IMR-90 (cell line): Measurements from ENCODE around the gene DNAJC4. TPM values are rescaled to one million over a fixed set of nuclear protein-coding genes. Genes with fewer than 3 reads are reported as not detected.

Experiments
- ATAC-seq: fragments of 200-7000 bp; cut with Tn5 transposase; 2 replicates; pipeline ENCODE4 v1.9.1; 2020; ENCODE audit warnings: low read depth, mild to moderate bottlenecking, moderate library complexity
- BruUV-seq: library from RNA; stranded (reverse); fragments of 400-500 nt; replicated peaks from 2 replicates; lab custom pipeline; 2021; lab: Mats Ljungman, UMichigan
- CTCF ChIA-PET: fragments of 300-600 bp; formaldehyde crosslinking; extraction: SDS; loops from one replicate; lab custom pipeline; 2021; ENCODE audit warnings: antibody characterized with exemption; lab: Yijun Ruan, JAX
- POLR2A ChIA-PET: fragments of 300-600 bp; sonication (Branson Sonifier 250); formaldehyde crosslinking; loops from one replicate; lab custom pipeline; 2022; ENCODE audit warnings: antibody characterized with exemption; ENCODE audit not compliant: unreplicated experiment; lab: Charles Lee
- DNase-seq: peaks from one replicate; pipeline ENCODE4 v3.0.0; 2013
- H2AFZ ChIP-seq: replicated peaks from 2 replicates; pipeline ENCODE3; 2013; ENCODE audit warnings: low read length, mild to moderate bottlenecking; ENCODE audit not compliant: poor library complexity
- H2AK5ac ChIP-seq: 2 replicates; pipeline ENCODE4 v1.6.1; 2013; ENCODE audit warnings: low read depth, low read length, inconsistent platforms
- H2AK9ac ChIP-seq: replicated peaks from 2 replicates; pipeline ENCODE3; 2013; ENCODE audit warnings: mild to moderate bottlenecking, low read depth, low read length, moderate library complexity; ENCODE audit not compliant: poor library complexity
- H2BK120ac ChIP-seq: 2 replicates; pipeline ENCODE4 v1.6.1; 2013; ENCODE audit warnings: low read depth, low read length, inconsistent platforms
- H2BK15ac ChIP-seq: 3 replicates; pipeline ENCODE4 v1.6.1; 2013; ENCODE audit warnings: low read depth, low read length, inconsistent platforms
- H2BK20ac ChIP-seq: 2 replicates; pipeline ENCODE4 v1.6.1; 2013; ENCODE audit warnings: low read depth, mild to moderate bottlenecking, inconsistent platforms, low read length, moderate library complexity
- H2BK5ac ChIP-seq: 2 replicates; pipeline ENCODE4 v1.6.1; 2013; ENCODE audit warnings: mild to moderate bottlenecking, low read depth, low read length, inconsistent platforms; ENCODE audit not compliant: poor library complexity, severe bottlenecking
- H3K14ac ChIP-seq: replicated peaks from 2 replicates; pipeline ENCODE4 v1.6.1; 2013; ENCODE audit warnings: low read depth, low read length, inconsistent platforms
- H3K18ac ChIP-seq: 2 replicates; pipeline ENCODE4 v1.6.1; 2013; ENCODE audit warnings: low read depth, low read length, control low read depth
- H3K23ac ChIP-seq: 2 replicates; pipeline ENCODE4 v1.6.1; 2013; ENCODE audit warnings: low read depth, low read length, inconsistent platforms
- H3K27ac ChIP-seq: 2 replicates; pipeline ENCODE4 v1.5.1; 2013; ENCODE audit warnings: mild to moderate bottlenecking, control low read depth, low read length; ENCODE audit not compliant: insufficient read depth
- H3K27me3 ChIP-seq: 2 replicates; pipeline ENCODE4 v1.6.1; 2013; ENCODE audit warnings: low read length; ENCODE audit not compliant: control insufficient read depth, insufficient read depth
- H3K36me3 ChIP-seq: 2 replicates; pipeline ENCODE4 v1.6.1; 2013; ENCODE audit warnings: low read length, mixed read lengths; ENCODE audit not compliant: control insufficient read depth, insufficient read depth
- H3K4ac ChIP-seq: 2 replicates; pipeline ENCODE4 v1.6.1; 2013; ENCODE audit warnings: low read depth, low read length, inconsistent platforms
- H3K4me1 ChIP-seq: 2 replicates; pipeline ENCODE4 v1.6.1; 2013; ENCODE audit warnings: low read length, mixed read lengths; ENCODE audit not compliant: control insufficient read depth, insufficient read depth
- H3K4me2 ChIP-seq: 2 replicates; pipeline ENCODE4 v1.6.1; 2013; ENCODE audit warnings: low read depth, mild to moderate bottlenecking, control low read depth, low read length, moderate library complexity
- H3K4me3 ChIP-seq: 2 replicates; pipeline ENCODE4 v1.5.1; 2013; ENCODE audit warnings: low read depth, mild to moderate bottlenecking, control low read depth, low read length, moderate library complexity; ENCODE audit not compliant: insufficient read depth
- H3K56ac ChIP-seq: 2 replicates; pipeline ENCODE4 v1.6.1; 2013; ENCODE audit warnings: low read length, inconsistent platforms; ENCODE audit not compliant: insufficient read depth; ENCODE audit errors: extremely low read depth
- H3K79me1 ChIP-seq, 2 experiments: 2 replicates each; pipeline ENCODE4 v1.6.1; 2013; ENCODE audit warnings: low read length in 2 of 2, inconsistent platforms in 1 of 2, low read depth in 1 of 2
- H3K9ac ChIP-seq: 2 replicates; pipeline ENCODE4 v1.6.1; 2013; ENCODE audit warnings: low read depth, low read length, control low read depth
- H3K9me1 ChIP-seq: 2 replicates; pipeline ENCODE4 v1.6.1; 2013; ENCODE audit warnings: low read length, inconsistent platforms; ENCODE audit not compliant: insufficient read depth
- H3K9me3 ChIP-seq: 2 replicates; pipeline ENCODE4 v1.6.1; 2013; ENCODE audit warnings: low read length; ENCODE audit not compliant: control insufficient read depth, insufficient read depth
- H4K20me1 ChIP-seq: 2 replicates; pipeline ENCODE4 v1.6.1; 2013; ENCODE audit warnings: low read length, inconsistent platforms; ENCODE audit not compliant: insufficient read depth
- H4K5ac ChIP-seq: 2 replicates; pipeline ENCODE4 v1.6.1; 2013; ENCODE audit warnings: mild to moderate bottlenecking, low read depth, low read length, control low read depth
- H4K8ac ChIP-seq, 2 experiments: 2 replicates each; pipeline ENCODE4 v1.6.1; 2013; ENCODE audit warnings: low read depth in 2 of 2, low read length in 2 of 2, control low read depth in 1 of 2, inconsistent platforms in 1 of 2
- H4K91ac ChIP-seq: 2 replicates; pipeline ENCODE4 v1.6.1; 2013; ENCODE audit warnings: low read depth, low read length, inconsistent platforms; ENCODE audit not compliant: insufficient read depth
- CEBPB ChIP-seq: IDR thresholded peaks from 2 replicates; pipeline ENCODE4 v1.6.1; 2012; ENCODE audit warnings: low read depth, low read length, improper control_type of control experiment
- CHD1 ChIP-seq: IDR thresholded peaks from 2 replicates; pipeline ENCODE4 v1.6.1; 2012; ENCODE audit warnings: low read depth, low read length, improper control_type of control experiment
- ELK1 ChIP-seq: fragments of 150-350 bp; IDR thresholded peaks from 2 replicates; pipeline ENCODE4 v1.6.1; 2016; ENCODE audit warnings: low read depth, mild to moderate bottlenecking, low read length, moderate library complexity, borderline replicate concordance
- FOS ChIP-seq: fragments of 150-350 bp; IDR thresholded peaks from 2 replicates; pipeline ENCODE4 v1.6.1; 2016; ENCODE audit warnings: low read depth, low read length
- MAFK ChIP-seq: IDR thresholded peaks from 2 replicates; pipeline ENCODE4 v1.6.1; 2012; ENCODE audit warnings: low read depth, low read length, improper control_type of control experiment
- MAZ ChIP-seq: IDR thresholded peaks from 2 replicates; pipeline ENCODE4 v1.6.1; 2012; ENCODE audit warnings: low read depth, mild to moderate bottlenecking, low read length, improper control_type of control experiment, moderate library complexity, borderline replicate concordance
- MXI1 ChIP-seq: IDR thresholded peaks from 2 replicates; pipeline ENCODE4 v1.6.1; 2012; ENCODE audit warnings: low read depth, mild to moderate bottlenecking, low read length, moderate library complexity, borderline replicate concordance
- NFE2L2 ChIP-seq: fragments of 150-350 bp; IDR thresholded peaks from 2 replicates; pipeline ENCODE4 v1.6.1; 2016; ENCODE audit warnings: low read depth, mild to moderate bottlenecking, low read length
- POLR2A ChIP-seq: IDR thresholded peaks from 2 replicates; pipeline ENCODE4 v1.6.1; 2012; ENCODE audit warnings: mild to moderate bottlenecking, low read depth, low read length
- RAD21 ChIP-seq: IDR thresholded peaks from 2 replicates; pipeline ENCODE4 v1.6.1; 2012; ENCODE audit warnings: low read length, improper control_type of control experiment
- RCOR1 ChIP-seq: IDR thresholded peaks from 2 replicates; pipeline ENCODE4 v1.6.1; 2012; ENCODE audit warnings: mild to moderate bottlenecking, low read length, improper control_type of control experiment; ENCODE audit not compliant: insufficient replicate concordance
- RFX5 ChIP-seq: IDR thresholded peaks from 2 replicates; pipeline ENCODE4 v1.8.0; 2012; ENCODE audit warnings: low read depth, mild to moderate bottlenecking, low read length, moderate library complexity
- SMC3 ChIP-seq: fragments of 150-350 bp; IDR thresholded peaks from 2 replicates; pipeline ENCODE4 v1.6.1; 2016; ENCODE audit warnings: low read depth, mild to moderate bottlenecking, antibody characterized with exemption, low read length, moderate library complexity
- WGBS, 2 experiments: methylation state at CpG; one replicate each; pipeline versions ENCODE4 v1.1.5 to v1.1.7; 2013; ENCODE audit warnings: missing lambda C conversion rate in 2 of 2; ENCODE audit not compliant: insufficient read length in 1 of 2; ENCODE audit errors: extremely low coverage in 2 of 2; 5-methylcytosine and 5-hydroxymethylcytosine counted together
- dilution Hi-C: fragments of 300-500 bp; cut with HindIII; formaldehyde crosslinking; loops from one replicate; pipeline ENCODE4 v1.14.3; 2018; ENCODE audit warnings: low sequenced_read_pairs; ENCODE audit not compliant: unreplicated experiment
- in situ Hi-C: fragments of 300-500 bp; cut with MboI; formaldehyde crosslinking; loops from 3 replicates; pipeline ENCODE4 v1.14.3; 2019; ENCODE audit warnings: low sequenced_read_pairs, inconsistent platforms, mixed read lengths
- intact Hi-C: fragments of 100-400 bp; cut with micrococcal nuclease; formaldehyde crosslinking; loops from 2 replicates; pipeline ENCODE4 v1.10.0; 2022
- polyA plus RNA-seq, 3 experiments: library from polyadenylated mRNA; depleted of rRNA; stranded (reverse); fragments of >200 nt; gene quantifications; 2 replicates each; pipeline ENCODE4 v1.2.3, GENCODE V29; 2012; ENCODE audit warnings: low replicate concordance in 1 of 3
- total RNA-seq: library from RNA; depleted of rRNA; stranded (reverse); fragments of >200 nt; gene quantifications from 2 replicates; pipeline ENCODE4 v1.2.3, GENCODE V29; 2012
- TF ChIP-seq, protein P1 (sequence below): fragments of 150-350 bp; IDR thresholded peaks from 2 replicates; pipeline ENCODE4 v1.6.1; 2017; ENCODE audit warnings: mild to moderate bottlenecking, antibody characterized with exemption, low read length, low read depth

Gene DNAJC4
- total and polyA plus RNA-seq, 2 of the 4 experiments (the other 2 are of a cell fraction): 2.2 to 22.8 TPM

DNA sequence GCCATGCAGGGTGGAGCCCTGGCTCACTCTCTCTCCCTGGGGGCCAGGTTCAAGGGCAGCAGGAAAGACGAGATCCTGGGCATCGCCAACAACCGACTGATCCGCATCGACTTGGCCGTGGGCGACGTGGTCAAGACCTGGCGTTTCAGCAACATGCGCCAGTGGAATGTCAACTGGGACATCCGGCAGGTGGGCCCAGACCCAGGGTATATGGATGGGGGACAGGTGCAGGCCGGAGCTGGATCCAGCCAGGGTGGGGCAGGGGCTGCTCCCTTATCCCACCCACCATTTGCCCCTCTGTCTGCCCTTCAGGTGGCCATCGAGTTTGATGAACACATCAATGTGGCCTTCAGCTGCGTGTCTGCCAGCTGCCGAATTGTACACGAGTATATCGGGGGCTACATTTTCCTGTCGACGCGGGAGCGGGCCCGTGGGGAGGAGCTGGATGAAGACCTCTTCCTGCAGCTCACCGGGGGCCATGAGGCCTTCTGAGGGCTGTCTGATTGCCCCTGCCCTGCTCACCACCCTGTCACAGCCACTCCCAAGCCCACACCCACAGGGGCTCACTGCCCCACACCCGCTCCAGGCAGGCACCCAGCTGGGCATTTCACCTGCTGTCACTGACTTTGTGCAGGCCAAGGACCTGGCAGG lies 7.2 kb upstream of the DNAJC4 start:
- no peaks in the 10 kb centered on the region for H3K9me3 ChIP-seq
- H2BK20ac ChIP-seq: no peak overlapping the region
- no peak overlapping the region for H3K9ac ChIP-seq
- no TSS peak for BruUV-seq
- H3K36me3 ChIP-seq: peaks cover 5% of the 10 kb centered on the region
- CTCF ChIA-PET: no interaction called here
- 96% methylated on average over 19 of the region's 24 CpGs; no CpG with 5 or more reads in 1 of the 2 experiments for WGBS, 2 experiments
- peaks cover 14% of the 10 kb centered on the region for H3K4me1 ChIP-seq
- TF ChIP-seq MAFK (no peak), POLR2A (no peak), CEBPB (no peak), FOS (no peak), RCOR1 (no peak), ELK1 (no peak), RFX5 (no peak), SMC3 (no peak), CHD1 (no peak), MXI1 (no peak), MAZ (no peak), RAD21 (no peak), NFE2L2 (no peak)
- TF ChIP-seq, protein P1, sequence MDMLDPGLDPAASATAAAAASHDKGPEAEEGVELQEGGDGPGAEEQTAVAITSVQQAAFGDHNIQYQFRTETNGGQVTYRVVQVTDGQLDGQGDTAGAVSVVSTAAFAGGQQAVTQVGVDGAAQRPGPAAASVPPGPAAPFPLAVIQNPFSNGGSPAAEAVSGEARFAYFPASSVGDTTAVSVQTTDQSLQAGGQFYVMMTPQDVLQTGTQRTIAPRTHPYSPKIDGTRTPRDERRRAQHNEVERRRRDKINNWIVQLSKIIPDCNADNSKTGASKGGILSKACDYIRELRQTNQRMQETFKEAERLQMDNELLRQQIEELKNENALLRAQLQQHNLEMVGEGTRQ: no peak
- H2AFZ ChIP-seq: no peak overlapping the region
- no peak overlapping the region for H3K27ac ChIP-seq
- no peak overlapping the region for H3K4me2 ChIP-seq
- ATAC-seq (no peak), DNase-seq (no peak)
- peaks cover 24% of the 10 kb centered on the region for H3K9me1 ChIP-seq
- dilution Hi-C loops (no loop called here), intact Hi-C loops (no loop called here), in situ Hi-C loops (no loop called here)
- no peak overlapping the region for H2BK5ac ChIP-seq
- H3K23ac ChIP-seq: no peak overlapping the region
- H3K79me1 ChIP-seq: peaks cover 22 to 39% of the 10 kb centered on the region in 2 experiments; a peak in 3 of 4 replicates
- H4K91ac ChIP-seq: no peak overlapping the region
- H2BK15ac ChIP-seq: no peak overlapping the region
- POLR2A ChIA-PET: interaction anchor here (0.6 kb wide), 1 partner anchor 8 kb away, joined by 4 read pairs; no protein-coding TSS in a partner anchor
- H3K4me3 ChIP-seq: no peak overlapping the region
- no peak overlapping the region for H4K5ac ChIP-seq
- no peak overlapping the region for H3K4ac ChIP-seq
- no peak overlapping the region for H2AK5ac ChIP-seq
- H3K27me3 ChIP-seq: no peaks in the 10 kb centered on the region
- H3K18ac ChIP-seq: no peak overlapping the region
- H3K14ac ChIP-seq: no peak overlapping the region
- H2AK9ac ChIP-seq: no peak overlapping the region
- H2BK120ac ChIP-seq: no peak overlapping the region
- H4K20me1 ChIP-seq: no peaks in the 10 kb centered on the region; the same call in 1 of the 2 replicates
- no peak overlapping the region for H4K8ac ChIP-seq
- no peak overlapping the region for H3K56ac ChIP-seq
